ENCODE measurements around the gene TSPAN17.
A peak's percentile ranks its signal among the peaks of the same experiment; 100 is the strongest.

Gene TSPAN17

DNA sequence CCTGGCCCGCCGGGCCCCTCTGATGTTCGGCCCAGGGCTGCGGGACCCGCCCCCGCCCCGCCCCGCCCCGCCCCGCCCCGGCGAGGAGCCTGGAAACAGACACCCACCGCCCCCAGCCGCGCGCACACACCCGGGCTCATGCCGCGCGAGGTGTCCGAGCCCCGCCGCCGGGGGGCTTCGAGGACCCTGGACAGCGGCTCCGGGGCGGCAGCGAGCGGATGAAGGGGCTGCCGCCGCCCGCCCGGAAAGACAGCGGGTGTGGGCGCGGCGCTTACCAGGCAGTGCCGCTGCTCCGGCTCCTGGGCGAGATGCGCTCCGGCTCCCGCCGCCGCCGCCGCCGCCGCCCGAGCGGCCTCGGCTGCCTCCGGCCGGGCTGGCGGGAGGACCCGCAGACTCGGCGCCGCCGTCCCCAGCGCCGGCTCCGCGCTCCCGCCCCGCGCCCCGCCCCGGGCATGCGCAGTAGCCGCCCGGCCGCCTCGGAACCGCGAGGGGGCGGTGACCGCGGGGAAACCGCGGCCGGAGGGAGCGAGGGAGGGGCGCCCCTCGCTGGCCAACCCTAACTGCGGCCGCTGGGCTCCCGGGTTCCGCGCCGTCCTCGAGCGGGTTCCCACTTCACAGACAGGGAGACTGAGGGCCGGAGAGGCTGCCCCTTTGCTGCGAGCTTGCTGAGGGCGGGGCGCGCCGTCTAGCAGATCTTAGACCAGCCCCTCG, 37.4 kb upstream of the TSPAN17 start, which contains the start of gene GPRIN1:
GPRIN1 (minus strand) TSS at position 433 of the 711 bp plus-strand sequence. CDS start 10,322 bp downstream, outside the sequence.
- TF ChIP-seq EZH2phosphoT487 (IDR thresholded peaks at IDR 0.05; ENCODE audit: low read depth): no peak
- TF ChIP-seq, protein P1, sequence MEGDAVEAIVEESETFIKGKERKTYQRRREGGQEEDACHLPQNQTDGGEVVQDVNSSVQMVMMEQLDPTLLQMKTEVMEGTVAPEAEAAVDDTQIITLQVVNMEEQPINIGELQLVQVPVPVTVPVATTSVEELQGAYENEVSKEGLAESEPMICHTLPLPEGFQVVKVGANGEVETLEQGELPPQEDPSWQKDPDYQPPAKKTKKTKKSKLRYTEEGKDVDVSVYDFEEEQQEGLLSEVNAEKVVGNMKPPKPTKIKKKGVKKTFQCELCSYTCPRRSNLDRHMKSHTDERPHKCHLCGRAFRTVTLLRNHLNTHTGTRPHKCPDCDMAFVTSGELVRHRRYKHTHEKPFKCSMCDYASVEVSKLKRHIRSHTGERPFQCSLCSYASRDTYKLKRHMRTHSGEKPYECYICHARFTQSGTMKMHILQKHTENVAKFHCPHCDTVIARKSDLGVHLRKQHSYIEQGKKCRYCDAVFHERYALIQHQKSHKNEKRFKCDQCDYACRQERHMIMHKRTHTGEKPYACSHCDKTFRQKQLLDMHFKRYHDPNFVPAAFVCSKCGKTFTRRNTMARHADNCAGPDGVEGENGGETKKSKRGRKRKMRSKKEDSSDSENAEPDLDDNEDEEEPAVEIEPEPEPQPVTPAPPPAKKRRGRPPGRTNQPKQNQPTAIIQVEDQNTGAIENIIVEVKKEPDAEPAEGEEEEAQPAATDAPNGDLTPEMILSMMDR (IDR thresholded peaks at IDR 0.05; ENCODE audit: low read depth, low read length): peak; percentile 39
- peak within 1 kb of the TSS; percentile 83 for H3K4me3 ChIP-seq (ENCODE audit: low read length)
- H4K20me1 ChIP-seq (ENCODE audit: insufficient read depth, low read length): 0 out of 2 replicates have a peak, but pooled peaks cover 5% of the 10 kb centered on the region
- H3K9me3 ChIP-seq (ENCODE audit: insufficient read depth, low read length): no peaks in the 10 kb centered on the region
- peak within 1 kb of the TSS; percentile 44 for H3K27ac ChIP-seq (ENCODE audit: low read length)
- peaks cover 7% of the 10 kb centered on the region; the same call in 1 of the 2 replicates for H3K79me2 ChIP-seq (ENCODE audit: low read length)
- no peaks in the 10 kb centered on the region for H3K36me3 ChIP-seq (replicated peaks; ENCODE audit: low read depth, low read length)
- H3K4me1 ChIP-seq (ENCODE audit: low read length): peaks cover 5% of the 10 kb centered on the region; the same call in 1 of the 2 replicates
- peaks cover 10% of the 10 kb centered on the region; the same call in 1 of the 2 replicates for H3K27me3 ChIP-seq (ENCODE audit: low read depth, low read length)
- peak within 1 kb of the TSS; percentile 94 for H3K4me2 ChIP-seq (ENCODE audit: low read length)
- peak within 1 kb of the TSS; percentile 82 for H3K9ac ChIP-seq (ENCODE audit: low read length)
- H2AFZ ChIP-seq (ENCODE audit: low read depth, low read length): peak within 1 kb of the TSS; percentile 82; the same call in 1 of the 2 replicates

DNA sequence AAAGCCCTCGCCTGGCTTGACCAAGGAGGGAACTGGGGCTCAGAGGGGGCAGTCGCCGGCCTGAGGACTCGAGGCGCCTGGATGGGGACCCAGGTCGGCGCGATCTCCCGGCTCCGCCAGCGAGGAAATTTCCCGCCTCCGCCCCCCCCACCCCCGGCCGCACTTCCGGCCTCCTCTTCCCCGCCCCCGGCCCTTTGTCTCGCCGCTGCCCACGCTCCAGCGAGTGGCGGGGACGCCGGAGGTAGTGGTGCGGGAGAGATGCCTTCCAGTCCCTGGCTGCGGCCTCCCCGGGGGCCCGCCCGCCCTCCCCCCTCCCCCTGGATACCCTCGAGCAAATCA, 36.9 kb upstream of the TSPAN17 start:
- peaks cover 10% of the 10 kb centered on the region; the same call in 1 of the 2 replicates for H3K27me3 ChIP-seq (ENCODE audit: low read depth, low read length)
- peak overlapping the region; percentile 44 for H3K27ac ChIP-seq (ENCODE audit: low read length)
- TF ChIP-seq EZH2phosphoT487 (IDR thresholded peaks at IDR 0.05; ENCODE audit: low read depth): no peak
- TF ChIP-seq, protein P1 (IDR thresholded peaks at IDR 0.05; ENCODE audit: low read depth, low read length): no peak
- peak overlapping the region; percentile 82 for H3K9ac ChIP-seq (ENCODE audit: low read length)
- H4K20me1 ChIP-seq (ENCODE audit: insufficient read depth, low read length): 0 out of 2 replicates have a peak, but pooled peaks cover 5% of the 10 kb centered on the region
- H3K9me3 ChIP-seq (ENCODE audit: insufficient read depth, low read length): no peaks in the 10 kb centered on the region
- peak overlapping the region; percentile 73 for H3K4me2 ChIP-seq (ENCODE audit: low read length)
- no peaks in the 10 kb centered on the region for H3K36me3 ChIP-seq (replicated peaks; ENCODE audit: low read depth, low read length)
- H3K4me3 ChIP-seq (ENCODE audit: low read length): peak overlapping the region; percentile 83
- peaks cover 5% of the 10 kb centered on the region; the same call in 1 of the 2 replicates for H3K4me1 ChIP-seq (ENCODE audit: low read length)
- peak overlapping the region; percentile 82; the same call in 1 of the 2 replicates for H2AFZ ChIP-seq (ENCODE audit: low read depth, low read length)
- H3K79me2 ChIP-seq (ENCODE audit: low read length): peaks cover 7% of the 10 kb centered on the region; the same call in 1 of the 2 replicates

DNA sequence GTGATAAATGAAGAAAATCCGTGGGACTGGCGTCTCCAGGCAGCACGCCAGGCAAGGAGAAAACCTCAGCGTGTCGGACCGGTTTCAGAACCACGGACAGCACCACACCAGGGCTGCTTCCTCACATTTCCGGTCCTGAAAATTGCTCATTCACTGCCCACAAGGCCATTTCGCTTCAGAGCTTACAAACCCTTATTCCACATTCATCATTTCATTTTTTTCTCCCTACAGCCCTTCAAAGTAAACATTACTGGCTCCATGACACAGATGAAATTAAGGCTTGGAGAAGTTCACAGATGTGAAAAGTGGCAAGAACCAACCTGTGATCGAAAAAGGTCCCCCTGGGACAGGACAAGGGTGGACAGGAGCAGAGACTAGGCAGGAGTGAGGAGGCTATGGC, 35.8 kb upstream of the TSPAN17 start:
- H3K4me1 ChIP-seq (ENCODE audit: low read length): peaks cover 5% of the 10 kb centered on the region; the same call in 1 of the 2 replicates
- no peak overlapping the region for H3K4me3 ChIP-seq (ENCODE audit: low read length)
- peaks cover 10% of the 10 kb centered on the region; the same call in 1 of the 2 replicates for H3K27me3 ChIP-seq (ENCODE audit: low read depth, low read length)
- no peaks in the 10 kb centered on the region for H3K36me3 ChIP-seq (replicated peaks; ENCODE audit: low read depth, low read length)
- H4K20me1 ChIP-seq (ENCODE audit: insufficient read depth, low read length): 0 out of 2 replicates have a peak, but pooled peaks cover 5% of the 10 kb centered on the region
- TF ChIP-seq, protein P1 (IDR thresholded peaks at IDR 0.05; ENCODE audit: low read depth, low read length): no peak
- no peak for TF ChIP-seq EZH2phosphoT487 (IDR thresholded peaks at IDR 0.05; ENCODE audit: low read depth)
- peaks cover 7% of the 10 kb centered on the region; the same call in 1 of the 2 replicates for H3K79me2 ChIP-seq (ENCODE audit: low read length)
- H3K9me3 ChIP-seq (ENCODE audit: insufficient read depth, low read length): no peaks in the 10 kb centered on the region
- no peak overlapping the region for H2AFZ ChIP-seq (ENCODE audit: low read depth, low read length)
- H3K27ac ChIP-seq (ENCODE audit: low read length): no peak overlapping the region
- H3K9ac ChIP-seq (ENCODE audit: low read length): no peak overlapping the region
- no peak overlapping the region for H3K4me2 ChIP-seq (ENCODE audit: low read length)

DNA sequence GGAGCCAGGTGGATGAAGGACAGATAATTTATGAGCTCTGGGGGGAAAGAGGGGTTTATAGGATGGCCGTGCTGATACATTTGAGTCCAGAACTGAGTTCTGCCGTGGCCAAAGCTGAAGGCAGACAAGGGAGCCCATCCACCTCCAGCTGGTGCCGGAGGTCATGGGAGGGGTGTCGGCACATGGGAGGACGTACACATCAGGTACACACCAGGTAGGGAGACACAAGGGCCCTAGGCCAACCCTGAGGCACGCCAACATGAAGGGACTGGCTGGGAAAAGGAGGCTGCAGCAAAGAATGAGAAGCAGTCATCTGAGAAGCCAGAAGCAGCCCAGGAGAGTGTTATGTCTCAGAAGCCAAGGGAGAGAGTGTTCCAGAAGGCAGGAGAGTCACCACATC, 35.3 kb upstream of the TSPAN17 start:
- Histone ChIP-seq H3K27me3 (ENCODE audit: low read depth, low read length) (peaks cover 10% of the 10 kb centered on the region; the same call in 1 of the 2 replicates), H2AFZ (ENCODE audit: low read depth, low read length) (no peak overlapping the region), H3K4me3 (ENCODE audit: low read length) (no peak overlapping the region), H4K20me1 (ENCODE audit: insufficient read depth, low read length) (0 out of 2 replicates have a peak, but pooled peaks cover 5% of the 10 kb centered on the region), H3K4me1 (ENCODE audit: low read length) (peaks cover 5% of the 10 kb centered on the region; the same call in 1 of the 2 replicates), H3K36me3 (replicated peaks; ENCODE audit: low read depth, low read length) (no peaks in the 10 kb centered on the region), H3K9ac (ENCODE audit: low read length) (no peak overlapping the region), H3K27ac (ENCODE audit: low read length) (no peak overlapping the region), H3K79me2 (ENCODE audit: low read length) (peaks cover 7% of the 10 kb centered on the region; the same call in 1 of the 2 replicates), H3K4me2 (ENCODE audit: low read length) (no peak overlapping the region), H3K9me3 (ENCODE audit: insufficient read depth, low read length) (no peaks in the 10 kb centered on the region)
- no peak for TF ChIP-seq EZH2phosphoT487 (IDR thresholded peaks at IDR 0.05; ENCODE audit: low read depth)
- TF ChIP-seq, protein P1 (IDR thresholded peaks at IDR 0.05; ENCODE audit: low read depth, low read length): no peak
